NCI-H1105 treated with DMSO at 0.1 percent for 48 hours (cell line): Measurements from ENCODE around the gene SEMA5A.

Experiments used
- DNase-seq: peaks from one replicate; lab custom pipeline; 2025; lab: John Stamatoyannopoulos, UW

SEMA5A gene

GRCh38 chr5:9169557-9169902 lies 376.3 kb downstream of the SEMA5A start:
- DNase-seq: no peak

- DNase-seq: no peak
These were observed 376.9 kb downstream of the SEMA5A start for GRCh38 chr5:9168791-9169556.

GRCh38 chr5:9166202-9167112 lies 379.4 kb downstream of the SEMA5A start:
- no peak for DNase-seq

- DNase-seq: no peak
These were observed 380.3 kb downstream of the SEMA5A start for GRCh38 chr5:9165546-9165945.

GRCh38 chr5:9160747-9161146 lies 385.1 kb downstream of the SEMA5A start:
- DNase-seq: no peak

- DNase-seq: no peak
These were observed 388.1 kb downstream of the SEMA5A start for GRCh38 chr5:9157811-9158210.

- no peak for DNase-seq
These were observed 388.9 kb downstream of the SEMA5A start for GRCh38 chr5:9157020-9157419.

GRCh38 chr5:9156282-9156681 lies 389.6 kb downstream of the SEMA5A start:
- DNase-seq: no peak

- DNase-seq: no peak
These were observed 394.0 kb downstream of the SEMA5A start for GRCh38 chr5:9151684-9152427.

- no peak for DNase-seq
These were observed 395.9 kb downstream of the SEMA5A start for GRCh38 chr5:9149988-9150387.

- no peak for DNase-seq
These were observed 397.6 kb downstream of the SEMA5A start for GRCh38 chr5:9148242-9148641.

- DNase-seq: no peak
These were observed 405.2 kb downstream of the SEMA5A start for GRCh38 chr5:9140711-9141110.

- DNase-seq: no peak
These were observed 405.7 kb downstream of the SEMA5A start for GRCh38 chr5:9140202-9140601.

GRCh38 chr5:9139344-9139743 lies 406.5 kb downstream of the SEMA5A start:
- no peak for DNase-seq

GRCh38 chr5:9128136-9128535 lies 417.7 kb downstream of the SEMA5A start:
- no peak for DNase-seq

- no peak for DNase-seq
These were observed 419.4 kb downstream of the SEMA5A start for GRCh38 chr5:9126490-9126889.

- DNase-seq: no peak
These were observed 420.0 kb downstream of the SEMA5A start for GRCh38 chr5:9125852-9126251.

- DNase-seq: no peak
These were observed 421.0 kb downstream of the SEMA5A start for GRCh38 chr5:9124838-9125237.

- no peak for DNase-seq
These were observed 421.8 kb downstream of the SEMA5A start for GRCh38 chr5:9124071-9124470.

- no peak for DNase-seq
These were observed 423.3 kb downstream of the SEMA5A start for GRCh38 chr5:9122528-9122927.

GRCh38 chr5:9121597-9121996 lies 424.3 kb downstream of the SEMA5A start:
- DNase-seq: no peak

GRCh38 chr5:9118852-9119251 lies 427.0 kb downstream of the SEMA5A start:
- no peak for DNase-seq

GRCh38 chr5:9115093-9115492 lies 430.8 kb downstream of the SEMA5A start:
- no peak for DNase-seq
